ENCODE measurements around the gene RFTN1.

The RFTN1 gene

DNA sequence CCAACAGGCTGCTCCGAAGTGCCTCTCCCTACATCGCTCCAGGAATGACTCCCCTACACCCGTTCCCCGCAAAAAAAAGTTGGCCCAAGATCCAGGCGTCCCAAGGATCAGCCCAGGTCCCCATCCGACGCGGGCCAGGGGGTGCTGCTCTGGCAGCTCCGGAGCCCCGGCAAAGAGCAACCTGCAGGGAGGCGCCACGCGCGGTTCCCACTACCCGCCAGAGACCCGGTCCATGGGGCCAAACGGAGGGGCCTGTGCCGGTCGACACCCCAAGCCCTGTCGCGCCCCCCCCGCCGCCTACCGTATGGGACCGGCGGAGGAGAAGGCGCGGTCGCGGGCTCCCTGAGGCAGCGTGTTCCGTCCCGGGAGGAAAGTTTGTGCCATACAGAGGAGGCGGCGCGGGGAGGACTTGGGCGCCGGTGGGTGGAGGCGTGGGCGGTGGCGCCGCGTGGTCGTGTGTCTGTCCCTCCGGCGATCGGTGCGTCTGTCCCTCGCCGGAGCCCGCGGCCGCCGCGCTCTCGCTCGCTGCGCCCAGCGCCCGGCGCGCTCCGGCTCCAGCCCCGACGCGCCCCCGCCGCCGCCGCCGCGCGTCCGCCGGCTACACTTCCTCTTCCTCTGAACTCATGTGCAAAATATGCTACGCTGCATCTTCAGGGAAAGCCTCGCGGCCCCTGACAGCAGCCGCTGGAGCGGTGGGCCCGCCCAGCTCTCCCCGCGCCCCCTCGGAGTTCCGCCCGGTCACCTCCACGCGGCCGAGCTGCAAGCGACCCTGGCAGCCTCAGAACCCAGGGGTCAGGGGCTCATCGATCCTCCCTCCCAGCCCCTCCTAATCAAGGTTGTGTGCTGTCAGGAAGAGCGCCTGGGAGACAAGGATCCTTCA is at the start of gene RFTN1:
TSS of gene RFTN1 (minus strand) at position 559 of the 880 bp plus-strand sequence. CDS start 19,830 bp downstream, outside the sequence.
- DNase-seq = peak; percentile 53 to 67

DNA sequence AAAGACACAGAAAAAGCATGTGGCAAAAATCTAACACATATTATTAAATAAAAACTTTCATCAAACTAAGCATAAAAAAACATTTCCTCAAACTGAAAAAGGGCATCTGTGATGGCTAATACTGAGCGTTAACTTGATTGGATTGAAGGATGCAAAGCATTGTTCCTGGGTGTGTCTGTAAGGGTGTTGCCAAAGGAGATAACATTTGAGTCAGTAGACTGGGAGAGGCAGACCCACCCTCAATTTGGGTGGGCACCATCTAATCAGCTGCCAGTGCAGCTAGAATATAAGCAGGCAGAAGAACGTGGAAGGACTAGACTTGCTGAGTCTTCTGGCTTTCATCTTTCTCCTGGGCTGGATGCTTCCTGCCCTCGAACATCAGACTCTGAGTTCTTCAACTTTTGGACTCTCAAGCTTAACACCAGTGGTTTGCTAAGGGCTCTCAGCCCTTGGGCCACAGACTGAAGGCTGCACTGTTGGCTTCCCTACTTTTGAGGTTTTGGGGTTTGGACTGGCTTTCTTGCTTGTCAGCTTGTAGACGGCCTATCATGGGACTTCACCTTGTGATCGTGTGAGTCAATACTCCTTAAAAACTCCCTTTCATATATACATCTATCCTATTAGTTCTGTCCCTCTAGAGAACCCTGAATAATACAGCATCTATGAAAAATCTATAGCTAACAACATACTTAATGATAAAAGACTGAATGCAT is 46.3 kb upstream of the RFTN1 start:
- no peak for DNase-seq

GRCh38 chr3:16554126-16554525 is 40.6 kb upstream of the RFTN1 start:
- no peak for DNase-seq

- no peak for DNase-seq
These were observed 39.3 kb upstream of the RFTN1 start for GRCh38 chr3:16552757-16553156.

DNA sequence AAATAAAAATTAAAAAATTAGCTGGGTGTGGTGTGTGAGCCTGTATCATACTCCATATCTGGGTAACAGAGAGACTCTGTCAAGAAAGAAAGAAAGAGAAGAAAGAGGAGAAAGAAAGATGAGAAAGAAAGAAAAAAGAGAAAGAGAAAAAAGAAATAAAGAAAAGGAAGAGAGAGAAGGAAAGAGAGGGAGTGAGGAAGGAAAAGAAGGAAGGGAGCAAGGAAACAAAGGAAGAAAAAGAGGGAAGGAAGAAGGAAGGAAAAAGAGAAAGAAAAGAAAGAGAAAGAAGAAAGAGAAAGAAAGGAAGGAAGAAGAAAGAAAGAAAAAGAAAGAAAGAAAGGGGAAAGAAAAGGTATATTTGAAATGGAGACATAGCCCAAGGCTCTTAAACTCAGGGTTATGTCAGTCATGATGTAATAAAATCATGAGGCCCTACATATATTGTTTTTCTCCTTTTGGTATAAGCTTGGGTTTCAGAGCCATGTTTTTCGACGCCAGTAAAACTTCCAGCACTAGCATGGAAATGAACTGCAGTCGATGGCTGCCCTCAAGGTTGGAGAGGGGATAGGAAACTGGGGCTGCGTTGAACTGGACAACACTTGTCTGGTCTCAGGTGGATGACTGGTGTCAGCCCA is 38.0 kb upstream of the RFTN1 start:
- no peak for DNase-seq

DNA sequence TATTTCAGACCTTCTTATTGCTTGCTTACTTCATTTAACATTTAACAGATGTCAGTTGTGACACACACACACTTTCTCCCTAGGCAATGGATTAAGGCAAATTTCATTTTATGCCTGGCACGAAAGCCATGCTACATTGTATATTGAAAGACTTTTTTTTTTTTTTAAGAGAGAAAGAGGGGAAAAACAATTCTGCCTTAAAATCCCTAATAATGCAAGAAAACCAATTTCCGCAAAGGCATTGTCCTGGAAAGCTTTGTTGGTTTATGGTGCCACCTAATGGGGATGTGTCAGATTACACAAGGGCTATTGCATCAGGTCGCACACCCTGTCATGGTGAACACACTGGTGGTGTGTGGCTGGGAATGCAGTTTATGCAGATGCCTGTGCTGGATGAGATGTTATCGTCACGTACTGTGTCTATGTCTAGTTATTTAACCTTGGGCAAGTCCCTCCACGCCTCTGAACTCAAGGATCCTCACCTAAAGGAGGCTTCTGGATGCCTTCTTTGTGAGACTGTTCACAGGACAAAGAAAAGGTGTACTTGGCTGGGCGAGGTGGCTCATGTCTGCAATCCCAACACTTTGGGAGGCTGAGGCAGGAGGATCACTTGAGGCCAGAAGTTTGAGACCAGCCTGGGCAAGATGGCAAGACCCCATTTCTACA is 37.3 kb upstream of the RFTN1 start:
- peak; percentile 78 to 86 for DNase-seq

- DNase-seq = no peak
These were observed 36.8 kb upstream of the RFTN1 start for GRCh38 chr3:16550305-16550675.

DNA sequence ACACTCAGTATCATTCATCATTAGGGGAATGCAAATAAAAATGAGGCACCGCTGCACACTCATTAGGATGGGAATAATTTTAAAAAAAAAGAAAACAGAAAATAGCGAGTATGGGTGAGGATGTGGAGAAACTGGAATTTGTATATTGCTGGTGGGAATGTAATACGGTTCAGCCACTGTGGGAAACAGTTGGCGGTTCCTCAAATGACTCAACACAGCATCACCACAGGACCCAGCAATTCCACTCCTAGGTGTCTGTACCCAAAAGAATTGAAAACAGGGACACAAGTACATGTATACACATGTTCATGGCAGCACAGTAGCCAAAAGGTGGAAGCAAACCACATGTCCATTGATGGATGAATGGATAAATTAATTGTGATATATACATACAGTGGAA is 35.2 kb upstream of the RFTN1 start:
- no peak for DNase-seq

DNA sequence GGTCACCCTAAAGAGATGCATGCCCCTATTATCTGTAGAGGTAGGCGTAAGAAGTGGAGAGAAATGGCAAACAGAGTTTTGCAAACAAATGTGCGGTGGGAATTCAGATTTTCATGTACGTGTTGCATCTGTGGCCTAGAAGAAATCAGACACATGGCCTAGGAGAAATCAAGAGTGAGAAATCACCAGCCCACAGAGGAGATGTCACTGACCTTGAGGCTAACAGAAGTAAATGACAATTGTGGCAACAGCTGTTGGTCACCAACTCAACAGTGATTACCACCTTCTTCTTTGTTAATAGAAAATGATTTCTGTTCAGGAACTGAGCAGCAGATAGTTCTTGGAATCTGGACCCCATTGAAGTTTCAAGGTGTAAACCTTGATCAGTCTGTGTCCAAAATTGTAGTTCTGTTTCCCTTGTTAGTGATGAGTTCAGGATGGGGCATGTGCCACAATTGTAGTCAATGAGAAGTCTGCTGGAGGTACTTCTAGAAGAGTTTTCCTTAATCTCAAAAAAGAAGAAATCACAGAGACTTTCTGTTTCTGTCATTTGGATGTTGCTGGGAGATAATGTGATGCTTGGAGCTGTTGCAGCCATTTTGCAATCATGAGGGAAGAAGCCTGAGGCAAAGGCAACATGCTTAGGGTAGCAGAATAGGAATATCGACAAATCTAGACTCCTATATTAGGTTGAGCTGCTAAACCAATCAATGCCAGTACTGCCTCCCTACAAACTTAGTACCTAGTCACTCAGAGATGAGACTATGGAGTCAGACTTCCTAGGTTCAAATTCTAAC is 34.3 kb upstream of the RFTN1 start:
- no peak for DNase-seq

DNA sequence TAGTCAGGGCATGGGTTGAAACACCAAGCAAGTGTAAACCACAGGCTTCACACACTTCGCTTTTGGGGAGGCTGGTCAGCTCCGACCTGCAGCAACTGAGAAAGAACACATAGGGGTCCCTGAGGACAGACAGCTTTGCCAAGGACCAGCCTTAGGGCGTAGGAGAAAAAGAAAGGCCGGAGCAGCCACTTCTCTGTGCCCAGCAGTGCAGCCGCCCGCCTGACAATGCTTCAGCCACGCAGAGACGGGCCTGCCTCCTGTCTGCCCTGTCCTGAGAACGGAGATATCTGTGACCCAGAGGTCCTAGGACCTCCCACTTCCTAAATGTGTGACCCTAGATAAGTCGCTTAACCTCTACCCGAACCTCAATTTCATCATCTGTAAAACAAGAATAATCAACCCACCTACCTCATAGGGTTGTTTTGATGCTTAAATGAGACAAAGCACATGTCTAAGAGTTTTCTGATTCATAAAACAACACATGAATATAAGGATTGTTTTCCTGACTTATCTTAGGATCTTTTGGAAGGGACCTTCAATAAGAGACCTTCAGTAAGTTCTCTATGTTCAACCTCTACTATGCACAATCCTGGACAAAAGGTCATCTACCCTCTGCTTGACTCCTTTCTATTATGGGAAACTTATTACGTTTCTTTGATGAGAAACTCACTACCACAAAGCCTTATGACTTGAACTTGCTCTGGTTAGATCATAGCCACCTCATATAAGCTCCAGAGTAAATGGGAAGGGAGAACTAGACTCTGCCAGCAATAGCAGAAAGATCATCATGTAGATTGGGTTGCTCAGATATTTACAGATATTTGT is 32.9 kb upstream of the RFTN1 start:
- no peak for DNase-seq

DNA sequence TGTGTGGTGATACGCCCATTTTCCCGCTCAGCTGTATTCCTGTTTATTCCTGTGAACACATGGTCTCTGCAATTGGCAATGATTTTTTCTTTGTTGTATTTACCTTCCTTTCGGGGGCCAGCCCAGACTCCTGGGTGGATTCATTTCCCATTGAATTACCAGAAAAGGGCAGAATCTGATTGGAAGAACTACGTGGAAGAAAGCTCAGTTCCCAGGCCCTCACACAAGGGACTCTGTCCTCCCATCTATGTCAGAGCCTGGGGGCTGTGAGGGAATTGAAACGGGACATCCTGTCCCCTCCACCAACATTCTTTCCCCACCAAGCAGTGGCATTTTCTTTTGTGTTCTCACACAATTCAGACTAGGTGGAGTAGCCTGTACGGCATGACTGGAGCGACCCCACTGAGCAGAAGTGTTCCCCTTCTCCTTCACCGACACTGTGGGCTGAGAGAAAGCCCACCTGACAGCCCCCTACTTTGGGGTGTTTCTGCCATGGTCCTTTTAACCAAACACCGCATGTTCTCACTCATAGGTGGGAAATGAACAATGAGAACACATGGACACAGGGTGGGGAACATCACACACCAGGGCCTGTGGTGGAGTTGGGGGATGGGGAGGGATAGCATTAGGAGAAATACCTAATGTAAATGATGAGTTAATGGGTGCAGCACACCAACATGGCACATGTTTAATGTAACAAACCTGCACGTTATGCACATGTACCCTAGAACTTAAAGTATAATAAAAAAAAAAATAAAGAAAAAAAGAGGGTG is 32.1 kb upstream of the RFTN1 start:
- no peak for DNase-seq

DNA sequence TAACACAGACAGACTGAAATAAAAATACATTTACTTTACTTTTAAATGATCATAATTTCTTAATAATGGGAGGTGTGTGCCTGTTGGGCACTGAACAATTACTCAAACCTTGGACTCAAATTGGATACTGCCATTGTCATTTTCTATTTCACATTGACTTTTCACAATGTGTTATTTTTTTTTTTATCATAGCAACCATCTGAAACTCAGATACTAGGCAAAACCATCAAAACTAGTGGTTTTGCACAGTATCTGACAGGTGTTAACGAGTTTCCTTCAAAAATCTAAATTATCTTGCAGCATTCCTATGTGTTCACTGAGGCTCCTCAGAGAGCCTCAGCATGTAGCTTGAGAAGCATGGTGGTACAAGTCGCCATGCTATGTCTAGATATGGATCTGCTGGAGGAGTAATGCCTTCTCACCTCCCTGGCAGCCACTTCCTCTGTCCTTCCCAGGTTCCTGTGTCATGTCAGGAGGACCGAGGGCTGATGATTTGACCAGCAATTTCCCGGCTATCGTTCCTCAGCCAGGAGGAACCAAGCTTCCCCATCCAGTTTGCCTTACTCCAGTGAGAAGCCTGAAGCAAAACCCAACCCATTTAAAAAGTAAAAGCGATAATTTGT is 29.9 kb upstream of the RFTN1 start:
- no peak for DNase-seq

DNA sequence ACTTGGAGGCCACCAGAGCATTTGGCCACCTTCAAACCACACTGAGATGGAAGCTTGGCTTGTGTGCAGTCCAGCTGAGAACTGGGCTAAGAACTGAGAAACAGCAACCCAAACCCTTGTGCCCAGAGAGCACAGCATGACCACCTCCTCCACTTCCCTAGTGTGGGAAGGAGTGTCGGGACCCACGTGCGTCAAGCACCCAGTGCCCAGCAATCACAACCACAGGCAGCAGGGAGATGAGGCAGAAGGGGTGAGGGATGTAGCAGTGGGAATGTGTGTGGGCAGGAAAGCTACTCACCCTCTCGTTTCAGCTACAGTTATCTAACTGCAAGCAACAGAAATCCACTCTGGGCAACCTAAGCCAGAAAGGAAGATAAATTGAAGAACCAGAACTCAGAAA is 25.0 kb upstream of the RFTN1 start:
- DNase-seq = no peak

GRCh38 chr3:16536996-16537395 is 23.5 kb upstream of the RFTN1 start:
- no peak for DNase-seq

- DNase-seq = no peak
These were observed 22.8 kb upstream of the RFTN1 start for GRCh38 chr3:16536344-16536663.

DNA sequence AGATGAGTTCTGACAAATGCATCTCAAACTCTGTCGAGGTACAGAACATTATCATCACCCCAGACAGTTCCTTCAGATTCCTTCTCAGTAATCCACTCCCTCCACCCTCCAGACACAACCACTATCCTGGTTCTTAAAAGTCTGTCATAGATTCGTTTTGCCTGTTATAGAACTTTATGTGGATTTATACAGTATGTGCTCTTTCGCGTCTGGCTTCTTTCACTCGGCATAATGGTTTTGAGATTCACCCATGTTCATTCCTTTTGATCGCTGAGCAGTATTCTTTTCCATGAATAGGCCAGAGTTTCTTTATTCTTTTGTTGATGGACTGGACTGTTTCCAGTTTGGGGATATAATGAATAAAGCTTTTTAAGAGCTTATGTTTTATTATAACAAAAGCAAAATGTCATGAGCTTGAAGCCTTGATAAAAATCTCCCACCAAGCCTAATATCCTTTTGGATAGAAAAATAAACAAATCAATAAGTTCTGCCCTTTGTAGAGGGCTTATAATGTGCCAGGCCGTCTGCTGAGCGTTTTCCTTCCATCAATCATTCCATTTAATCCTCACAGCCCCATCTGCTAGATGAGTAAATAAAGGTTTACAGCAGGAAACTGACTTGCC is 21.3 kb upstream of the RFTN1 start:
- DNase-seq = no peak

DNA sequence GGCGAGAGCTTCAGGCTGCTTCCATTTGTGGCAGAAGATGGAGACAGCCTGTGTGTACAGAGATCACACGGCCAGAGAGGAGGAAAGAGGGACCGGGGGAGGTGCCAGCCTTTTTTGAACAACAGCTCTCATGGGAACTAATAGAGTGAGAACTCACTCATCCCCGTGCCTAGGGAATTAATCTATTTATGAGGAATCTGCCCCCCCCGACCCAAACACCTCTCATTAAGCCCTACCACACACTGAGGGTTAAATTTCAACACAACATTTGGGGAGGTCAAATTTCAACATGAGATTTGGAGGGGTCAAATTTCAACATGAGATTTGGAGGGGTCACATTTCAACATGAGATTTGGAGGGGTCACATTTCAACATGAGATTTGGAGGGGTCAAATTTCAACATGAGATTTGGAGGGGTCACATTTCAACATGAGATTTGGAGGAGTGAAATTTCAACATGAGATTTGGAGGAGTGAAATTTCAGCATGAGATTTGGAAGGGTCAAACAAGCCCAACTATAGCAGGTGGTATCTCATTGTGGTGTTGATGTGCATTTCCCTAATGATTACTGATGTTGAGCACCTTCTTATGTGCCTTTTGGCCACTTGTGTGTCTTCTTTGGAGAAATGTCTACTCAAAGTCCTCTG is 20.6 kb upstream of the RFTN1 start:
- DNase-seq = no peak

- DNase-seq = peak in 1 of 2 donors; percentile 46
These were observed 15.8 kb upstream of the RFTN1 start for GRCh38 chr3:16529264-16529663.

- DNase-seq = no peak
These were observed 15.1 kb upstream of the RFTN1 start for GRCh38 chr3:16528581-16528993.

All from CD4-positive, alpha-beta T cell treated with Interleukin-4 for 1 hour (primary cell).